Activated naive CD4-positive, alpha-beta T cell treated with anti-CD3 and anti-CD28 coated beads for 36 hours (primary cell): ENCODE results near the gene SNN. TPM values are rescaled to one million over a fixed set of nuclear protein-coding genes. Genes with fewer than 3 reads are reported as not detected.

ENCODE experiments used
- CTCF ChIA-PET: fragments of 350-600 bp; sonication (Branson Sonifier 250); formaldehyde crosslinking; loops from one replicate; lab custom pipeline; 2021; ENCODE audit warnings: antibody characterized with exemption; lab: Charles Lee
- DNase-seq: peaks from one replicate; pipeline ENCODE4 v3.0.0-alpha.2; 2020
- H3K27ac Mint-ChIP-seq: one replicate; pipeline ENCODE4 v1.8.0; 2021; ENCODE audit warnings: mild to moderate bottlenecking, mixed read lengths
- H3K27me3 Mint-ChIP-seq: one replicate; pipeline ENCODE4 v1.8.0; 2021; ENCODE audit warnings: low read depth, mixed read lengths
- H3K36me3 Mint-ChIP-seq: one replicate; pipeline ENCODE4 v1.8.0; 2021; ENCODE audit warnings: low read depth, mixed read lengths
- H3K4me1 Mint-ChIP-seq: one replicate; pipeline ENCODE4 v1.8.0; 2021; ENCODE audit warnings: low read depth, mixed read lengths
- H3K4me3 Mint-ChIP-seq: one replicate; pipeline ENCODE4 v1.8.0; 2021; ENCODE audit warnings: mild to moderate bottlenecking, moderate library complexity, mixed read lengths
- H3K9me3 Mint-ChIP-seq: one replicate; pipeline ENCODE4 v1.8.0; 2021; ENCODE audit warnings: mixed read lengths
- intact Hi-C: fragments of 100-400 bp; cut with micrococcal nuclease; formaldehyde crosslinking; loops from one replicate; pipeline ENCODE4 v1.15.1; 2023
- total RNA-seq, 2 experiments: library from RNA; stranded (reverse); gene quantifications; one replicate each; pipeline ENCODE4 v1.2.3, GENCODE V29; 2021

SNN gene
- total RNA-seq, 2 experiments from 2014 or later = 12.0 to 13.6 TPM

DNA sequence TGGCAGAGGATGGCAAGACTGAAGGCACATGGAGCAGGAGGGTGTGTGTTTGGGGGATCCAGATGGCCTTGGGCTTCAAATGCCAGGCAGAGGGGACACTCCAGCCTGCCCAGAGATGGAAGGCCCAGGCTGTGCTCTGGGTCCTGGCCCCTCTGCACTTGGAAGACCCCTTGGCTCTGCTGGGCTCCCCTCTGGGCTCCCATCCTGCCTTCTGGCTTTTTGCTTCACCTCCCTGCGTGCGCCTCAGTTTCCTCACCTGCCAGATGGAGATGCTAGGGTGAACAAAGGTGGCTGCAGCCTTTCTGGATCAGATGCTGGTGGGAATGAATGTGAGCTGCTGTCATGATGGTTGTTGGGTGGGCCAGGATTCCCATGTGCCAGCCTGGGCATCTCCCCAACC lies 3.0 kb downstream of the SNN start:
- Mint-ChIP-seq H3K27me3 (no peaks in the 10 kb centered on the region), H3K4me1 (peaks cover 62% of the 10 kb centered on the region), H3K36me3 (peaks cover 2% of the 10 kb centered on the region), H3K4me3 (no peak overlapping the region), H3K9me3 (no peaks in the 10 kb centered on the region), H3K27ac (peak overlapping the region; percentile 82)
- no peak for DNase-seq
- CTCF ChIA-PET = interaction anchor here (0.6 to 1.1 kb wide), 3 partner anchors 15 to 100 kb away, joined by 4 to 5 read pairs (median 4); no protein-coding TSS in a partner anchor
- intact Hi-C loops = no loop called here

DNA sequence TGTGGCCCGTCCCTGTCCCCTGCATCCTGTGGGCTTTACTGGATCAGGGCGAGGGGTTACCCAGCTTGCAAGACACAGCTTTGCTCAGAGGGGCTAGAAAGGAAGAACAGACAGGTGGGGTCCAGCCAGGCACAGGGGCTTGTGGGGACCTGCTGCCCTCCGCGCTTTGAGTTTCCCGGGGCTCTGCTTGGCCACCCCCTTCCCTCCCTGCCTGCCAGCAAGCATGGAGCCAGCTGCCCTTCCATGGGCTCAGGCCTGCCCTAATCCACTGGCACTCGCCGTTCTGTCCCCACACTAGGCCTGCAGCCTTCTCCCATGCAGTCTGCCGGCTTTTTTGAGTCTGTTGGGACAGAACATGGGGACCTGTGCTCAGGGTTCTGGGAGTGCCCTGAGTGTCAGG lies 3.4 kb downstream of the SNN start:
- CTCF ChIA-PET = interaction anchor here (0.6 to 1.1 kb wide), 2 partner anchors 43 to 100 kb away, joined by 4 to 5 read pairs; no protein-coding TSS in a partner anchor
- intact Hi-C loops = no loop called here
- Mint-ChIP-seq H3K9me3 (no peaks in the 10 kb centered on the region), H3K4me1 (peaks cover 60% of the 10 kb centered on the region), H3K27me3 (no peaks in the 10 kb centered on the region), H3K27ac (peak overlapping the region; percentile 83), H3K36me3 (peaks cover 3% of the 10 kb centered on the region), H3K4me3 (no peak overlapping the region)
- no peak for DNase-seq

DNA sequence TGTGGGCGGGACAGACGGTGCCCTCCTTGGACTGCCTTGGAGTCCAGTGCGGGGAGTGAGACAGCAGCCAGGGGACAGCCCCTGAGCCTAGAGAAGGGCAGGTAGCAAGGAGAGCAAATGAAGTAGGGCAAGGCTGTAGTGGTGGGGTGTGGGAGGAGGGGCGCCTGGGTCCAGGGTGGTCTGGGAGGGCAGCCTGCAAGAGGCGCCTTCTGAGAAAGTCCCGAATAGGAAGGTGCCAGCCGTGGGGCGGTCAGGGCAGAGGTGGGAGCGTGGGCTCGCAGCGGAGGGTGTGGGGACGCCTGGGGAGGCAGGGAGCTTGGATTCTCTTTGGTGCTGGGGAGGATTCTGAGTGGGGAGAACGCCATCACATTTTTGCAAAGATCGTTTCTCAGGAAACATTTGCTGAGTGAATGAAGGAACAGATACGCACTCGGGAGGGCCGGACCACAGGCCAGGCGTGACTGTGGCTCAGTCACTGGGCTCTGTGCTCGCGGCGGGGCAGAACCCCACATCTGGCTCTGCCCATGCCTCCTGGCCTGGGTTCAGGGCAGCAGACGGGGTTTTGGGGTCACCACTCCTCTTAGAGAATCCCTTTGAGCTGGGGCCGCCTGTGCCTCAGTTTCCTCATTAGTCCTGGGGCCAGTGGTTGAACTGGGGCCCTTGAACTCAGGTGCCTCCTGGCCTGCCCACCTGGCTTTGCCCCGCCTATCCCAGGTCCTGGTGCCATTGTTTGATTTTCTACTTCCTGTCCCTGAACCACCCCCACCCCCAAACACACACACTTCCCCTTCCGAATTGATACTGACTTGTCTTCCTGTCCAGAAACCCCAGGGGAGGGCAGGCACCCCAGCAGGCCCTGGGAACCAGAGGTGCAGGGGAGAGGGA lies 4.2 kb downstream of the SNN start:
- peak; percentile 68 for DNase-seq
- Mint-ChIP-seq H3K4me1 (peaks cover 60% of the 10 kb centered on the region), H3K36me3 (peaks cover 4% of the 10 kb centered on the region), H3K4me3 (no peak overlapping the region), H3K9me3 (no peaks in the 10 kb centered on the region), H3K27me3 (no peaks in the 10 kb centered on the region), H3K27ac (peak overlapping the region; percentile 83)
- intact Hi-C loops = no loop called here
- CTCF ChIA-PET = interaction anchor here (0.6 kb wide), 1 partner anchor 67 kb away, joined by 3 read pairs; no protein-coding TSS in a partner anchor

DNA sequence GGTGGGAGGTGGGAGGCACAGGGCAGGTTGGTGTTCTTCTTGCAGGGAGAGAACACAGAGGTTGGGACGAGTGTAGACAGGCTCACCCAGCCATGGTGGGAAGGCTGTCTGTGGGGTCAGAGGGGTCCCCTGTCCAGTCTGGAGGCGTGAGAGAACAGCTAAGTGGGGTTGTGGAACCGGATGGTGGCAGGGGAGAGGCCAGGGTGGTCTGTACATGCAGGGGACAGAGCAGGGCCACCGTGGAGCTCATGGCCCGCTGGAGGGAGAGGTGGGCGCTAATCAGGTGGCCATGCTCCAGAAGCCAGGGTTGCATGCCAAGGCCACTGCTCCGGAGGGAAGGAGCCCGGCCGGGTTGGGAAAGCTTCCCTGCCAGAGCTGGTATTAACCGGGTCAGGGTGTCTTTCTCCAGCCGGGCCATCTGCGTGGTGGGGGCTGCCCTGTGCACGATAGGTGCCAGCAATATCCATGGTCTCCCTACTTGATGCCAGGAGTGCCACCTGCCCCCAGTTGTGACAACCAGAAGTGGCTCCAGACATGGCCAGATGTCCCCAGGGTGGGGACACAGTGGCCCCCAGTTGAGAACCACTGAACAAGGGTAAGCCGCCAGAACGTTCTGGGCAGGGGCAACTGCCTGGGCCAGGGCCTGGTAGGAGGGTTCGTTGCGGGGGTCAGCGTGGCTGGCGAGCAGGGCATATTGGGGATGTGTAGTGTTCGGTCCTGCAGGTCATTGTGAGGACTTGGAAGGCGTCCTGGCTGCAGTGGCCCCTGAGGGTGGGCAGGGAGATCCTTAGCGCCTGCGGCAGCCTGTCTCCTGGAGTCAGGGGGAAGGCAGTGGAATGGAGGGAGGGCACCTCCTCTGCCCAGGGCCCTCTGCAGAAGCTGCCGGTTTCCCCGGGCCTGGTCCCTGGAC lies 5.1 kb downstream of the SNN start:
- H3K27me3 Mint-ChIP-seq = no peaks in the 10 kb centered on the region
- DNase-seq = no peak
- H3K27ac Mint-ChIP-seq = peak overlapping the region; percentile 83
- H3K9me3 Mint-ChIP-seq = no peaks in the 10 kb centered on the region
- no peak overlapping the region for H3K4me3 Mint-ChIP-seq
- H3K36me3 Mint-ChIP-seq = peaks cover 9% of the 10 kb centered on the region
- intact Hi-C loops = no loop called here
- CTCF ChIA-PET = no interaction called here
- H3K4me1 Mint-ChIP-seq = peaks cover 69% of the 10 kb centered on the region

DNA sequence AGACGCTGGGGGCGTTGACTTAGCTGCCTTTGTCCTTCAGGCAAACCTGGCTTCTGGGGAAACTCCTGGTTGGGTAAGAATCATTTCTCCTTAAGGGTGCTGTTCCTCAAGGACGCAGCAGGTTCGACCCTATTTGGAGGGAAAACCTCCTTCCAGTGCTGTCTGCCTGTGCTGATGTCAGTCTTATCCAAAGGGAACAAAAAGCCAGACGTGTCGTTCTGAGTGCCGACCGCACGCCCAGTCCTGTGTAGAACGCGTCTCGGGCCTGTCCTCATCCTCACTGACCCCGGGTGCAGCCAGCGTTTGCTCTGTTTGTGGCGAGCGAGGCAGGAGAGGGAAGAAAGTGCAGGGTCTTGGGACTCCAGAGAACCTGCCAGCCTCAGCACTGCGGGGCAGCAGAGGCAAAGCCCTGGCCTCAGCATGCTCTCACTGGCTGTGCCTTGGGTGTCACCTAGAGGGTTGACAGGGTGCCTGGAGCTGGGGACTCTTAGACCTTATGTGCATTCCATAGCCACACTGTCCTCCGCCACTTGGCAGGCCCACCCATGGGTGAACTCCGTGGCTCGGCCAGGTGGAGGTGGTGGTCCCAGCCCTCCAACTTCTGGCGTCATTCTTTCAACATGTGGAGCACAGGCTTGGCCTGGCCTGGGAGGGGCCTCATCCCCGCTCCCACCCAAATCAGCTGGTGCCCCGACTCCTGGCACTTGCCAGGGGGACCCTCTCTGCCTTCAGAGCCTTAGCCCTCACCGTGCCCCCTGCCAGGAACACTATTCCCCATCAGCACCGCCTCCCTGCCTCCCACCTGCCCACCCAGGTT lies 6.0 kb downstream of the SNN start:
- Mint-ChIP-seq H3K36me3 (peaks cover 9% of the 10 kb centered on the region), H3K27ac (peak overlapping the region; percentile 63), H3K9me3 (no peaks in the 10 kb centered on the region), H3K27me3 (no peaks in the 10 kb centered on the region), H3K4me3 (no peak overlapping the region), H3K4me1 (peaks cover 75% of the 10 kb centered on the region)
- no peak for DNase-seq
- CTCF ChIA-PET = interaction anchor here (0.7 kb wide), 1 partner anchor 34 kb away, joined by 3 read pairs; no protein-coding TSS in a partner anchor
- intact Hi-C loops = no loop called here

DNA sequence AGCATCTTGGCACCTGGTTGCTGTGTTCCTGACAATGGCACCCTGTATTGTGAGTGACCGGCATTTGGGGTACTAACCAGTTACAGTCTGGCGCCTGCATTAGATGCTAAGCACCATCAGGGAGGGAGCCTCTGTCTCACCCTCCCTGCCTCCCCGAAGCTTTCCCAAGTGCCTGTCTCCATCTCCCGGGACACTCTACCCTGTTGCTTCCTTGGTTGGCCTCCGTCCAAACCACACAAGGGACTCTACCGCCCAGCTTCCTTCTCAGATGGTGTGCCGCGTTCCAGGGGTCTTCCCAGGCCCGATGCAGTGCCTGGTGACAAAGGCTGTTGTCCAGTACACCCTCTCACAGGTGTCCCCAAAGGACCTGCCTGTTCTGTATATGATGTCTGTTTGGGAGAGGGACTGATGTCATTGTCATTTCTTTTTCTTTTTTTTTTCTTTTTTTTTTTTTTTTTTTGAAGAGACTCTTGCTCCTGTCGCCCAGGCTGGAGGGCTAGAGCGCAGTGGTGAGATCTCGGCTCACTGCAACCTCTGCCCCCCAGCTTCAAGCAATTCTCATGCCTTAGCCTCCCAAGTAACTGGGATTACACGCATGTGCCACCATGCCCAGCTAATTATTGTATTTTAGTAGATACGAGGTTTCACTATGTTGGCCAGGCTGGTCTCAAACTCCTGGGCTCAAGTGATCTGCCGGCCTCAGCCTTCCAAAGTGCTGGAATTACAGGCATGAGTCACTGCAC lies 6.7 kb downstream of the SNN start:
- Mint-ChIP-seq H3K4me1 (peaks cover 73% of the 10 kb centered on the region), H3K36me3 (peaks cover 14% of the 10 kb centered on the region), H3K27ac (peak overlapping the region; percentile 53), H3K27me3 (no peaks in the 10 kb centered on the region), H3K9me3 (no peaks in the 10 kb centered on the region), H3K4me3 (no peak overlapping the region)
- intact Hi-C loops = no loop called here
- no peak for DNase-seq
- CTCF ChIA-PET = interaction anchor here (0.6 to 0.7 kb wide), 2 partner anchors 34 to 88 kb away, joined by 3 to 4 read pairs; partner anchors contain the start of gene LITAF

- Mint-ChIP-seq H3K27me3 (no peaks in the 10 kb centered on the region), H3K4me3 (no peak overlapping the region), H3K27ac (peak overlapping the region; percentile 53), H3K9me3 (no peaks in the 10 kb centered on the region), H3K36me3 (peaks cover 16% of the 10 kb centered on the region), H3K4me1 (peaks cover 73% of the 10 kb centered on the region)
- DNase-seq = peak; percentile 33
- CTCF ChIA-PET = interaction anchor here (0.5 to 0.6 kb wide), 2 partner anchors 89 to 113 kb away, joined by 3 to 4 read pairs; partner anchors contain the start of gene LITAF
- intact Hi-C loops = no loop called here
These were observed 7.6 kb downstream of the SNN start for GRCh38 chr16:11675561-11676511.

DNA sequence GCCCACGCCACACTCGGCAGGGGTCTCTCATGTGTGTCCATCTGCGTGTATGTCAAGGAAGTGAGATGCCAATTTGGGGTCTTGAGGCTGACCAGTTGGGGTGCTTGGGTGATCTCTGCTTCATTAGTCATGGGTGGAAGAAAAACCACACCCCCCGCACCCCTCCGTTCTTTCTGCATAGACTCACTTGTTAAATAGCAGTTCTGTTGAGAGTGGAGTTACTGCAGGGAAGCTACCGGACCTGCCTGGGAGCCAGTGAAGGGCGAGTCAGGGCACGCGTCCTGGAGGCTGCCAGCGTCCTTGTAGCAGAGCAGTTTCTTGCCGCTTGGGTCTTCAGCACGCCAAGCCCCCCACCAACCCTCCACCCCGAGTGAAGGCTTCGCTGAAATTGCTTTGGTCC lies 8.5 kb downstream of the SNN start:
- H3K9me3 Mint-ChIP-seq = no peaks in the 10 kb centered on the region
- peaks cover 74% of the 10 kb centered on the region for H3K4me1 Mint-ChIP-seq
- H3K27ac Mint-ChIP-seq = peak overlapping the region; percentile 38
- H3K36me3 Mint-ChIP-seq = peaks cover 16% of the 10 kb centered on the region
- no peak overlapping the region for H3K4me3 Mint-ChIP-seq
- intact Hi-C loops = no loop called here
- DNase-seq = no peak
- CTCF ChIA-PET = no interaction called here
- no peaks in the 10 kb centered on the region for H3K27me3 Mint-ChIP-seq

DNA sequence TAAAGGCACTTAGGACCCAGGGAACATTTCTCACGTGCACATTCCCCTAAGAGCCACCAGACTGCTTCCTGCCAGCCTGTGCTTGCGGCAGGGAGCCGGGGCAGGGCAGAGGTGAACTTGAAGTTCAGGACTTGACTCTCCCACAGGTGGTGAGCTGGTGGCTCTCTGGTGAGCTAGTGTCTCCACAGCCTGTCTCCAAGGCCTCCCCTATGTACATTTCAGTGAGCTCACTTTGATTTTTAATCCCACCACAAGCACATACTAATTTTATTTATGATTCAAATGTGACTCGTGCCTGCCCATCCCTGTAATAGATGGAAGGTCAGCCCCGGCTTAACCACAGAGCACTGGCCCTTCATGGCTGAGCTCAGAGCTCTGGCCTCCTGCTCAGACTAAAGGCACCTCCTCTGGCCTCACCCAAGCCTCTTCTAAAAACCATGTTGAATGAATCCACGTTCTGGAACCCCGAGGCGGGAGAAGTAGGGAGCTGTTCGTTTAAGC lies 9.2 kb downstream of the SNN start:
- Mint-ChIP-seq H3K4me3 (no peak overlapping the region), H3K9me3 (no peaks in the 10 kb centered on the region), H3K27ac (peak overlapping the region; percentile 38), H3K27me3 (no peaks in the 10 kb centered on the region), H3K36me3 (peaks cover 16% of the 10 kb centered on the region), H3K4me1 (peaks cover 74% of the 10 kb centered on the region)
- no peak for DNase-seq
- intact Hi-C loops = no loop called here
- CTCF ChIA-PET = no interaction called here
